ENCODE results near the gene SSBP3.
"Not testable (repeated sequence)": the region's sequence is repeated elsewhere in the genome, so short reads cannot be mapped to it uniquely, and the experiment has no call there.

SSBP3 gene

DNA sequence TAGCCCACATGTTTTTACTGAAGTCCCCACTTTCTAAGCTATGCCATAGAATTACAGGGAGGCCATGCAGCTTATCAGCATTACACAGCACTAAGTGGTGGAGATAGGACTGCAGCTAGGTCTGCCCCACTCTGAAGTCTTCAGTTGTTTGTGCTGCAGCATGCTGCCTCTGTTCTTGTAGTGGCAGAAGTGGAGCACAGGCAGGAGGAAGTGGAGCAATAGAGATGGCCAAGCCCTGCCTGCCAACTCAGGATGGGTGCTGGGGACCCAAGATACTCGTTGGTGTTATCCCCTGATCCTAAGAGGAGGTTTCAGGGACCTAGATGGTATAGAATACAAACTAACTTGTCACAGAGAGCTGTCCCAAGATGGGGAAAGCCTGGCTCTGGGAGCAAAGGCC, 193.3 kb downstream of the SSBP3 start:
- H3K4me1 ChIP-seq (ENCODE audit: control insufficient read depth, insufficient read depth, low read depth, low read length): no peaks in the 10 kb centered on the region
- H2BK5ac ChIP-seq (ENCODE audit: low read depth, low read length, poor library complexity, severe bottlenecking): no peak overlapping the region
- no peak overlapping the region for H2BK12ac ChIP-seq (ENCODE audit: low read length in 2 of 2)
- no peak overlapping the region for H3K4me2 ChIP-seq (ENCODE audit: low read length, poor library complexity, severe bottlenecking)
- H3K9ac ChIP-seq (ENCODE audit: low read length): no peak overlapping the region
- H3K23ac ChIP-seq (ENCODE audit: low read length in 2 of 2): no peak overlapping the region
- no peak overlapping the region for H3K18ac ChIP-seq (ENCODE audit: low read depth in 1 of 2, low read length in 2 of 2)
- H3K27me3 ChIP-seq (ENCODE audit: control insufficient read depth in 1 of 2, insufficient read depth in 1 of 2, low read length in 2 of 2): no peaks in the 10 kb centered on the region
- H4K91ac ChIP-seq (ENCODE audit: low read length): no peak overlapping the region
- DNase-seq: no peak
- no peak overlapping the region for H2AFZ ChIP-seq (ENCODE audit: low read depth, low read length)
- H2BK120ac ChIP-seq (ENCODE audit: low read depth, low read length): no peak overlapping the region
- H3K79me1 ChIP-seq (replicated peaks; ENCODE audit: low read length, poor library complexity, severe bottlenecking): peaks cover 17% of the 10 kb centered on the region
- H3K14ac ChIP-seq (ENCODE audit: low read length in 2 of 2): no peak overlapping the region
- 94% methylated on average over 1 of the region's 1 CpG for WGBS
- no peak overlapping the region for H4K8ac ChIP-seq (ENCODE audit: low read length)
- H3K4ac ChIP-seq (ENCODE audit: low read depth in 1 of 2, low read length in 2 of 2): no peak overlapping the region
- no peak overlapping the region for H2BK15ac ChIP-seq (ENCODE audit: low read depth, poor library complexity, severe bottlenecking)
- no peak overlapping the region for H3K27ac ChIP-seq (ENCODE audit: low read length, poor library complexity, severe bottlenecking)
- peaks cover 83 to 95% of the 10 kb centered on the region in 2 experiments for H3K36me3 ChIP-seq (ENCODE audit: control insufficient read depth in 1 of 2, insufficient read depth in 2 of 2, low read depth in 1 of 2, low read length in 2 of 2)
- no peak overlapping the region for H2AK5ac ChIP-seq (ENCODE audit: low read length, severe bottlenecking)
- no peak overlapping the region for H3K4me3 ChIP-seq (ENCODE audit: insufficient read depth in 1 of 2, low read depth in 1 of 2, low read length in 2 of 2)
- no peaks in the 10 kb centered on the region for H3K9me3 ChIP-seq (ENCODE audit: control insufficient read depth, low read length)

- not testable (repeated sequence) for H3K23ac ChIP-seq (ENCODE audit: low read length in 2 of 2); H3K9me3 ChIP-seq (ENCODE audit: control insufficient read depth, low read length); H2BK120ac ChIP-seq (ENCODE audit: low read depth, low read length); H2BK5ac ChIP-seq (ENCODE audit: low read depth, low read length, poor library complexity, severe bottlenecking); H2AK5ac ChIP-seq (ENCODE audit: low read length, severe bottlenecking); H3K27me3 ChIP-seq (ENCODE audit: control insufficient read depth in 1 of 2, insufficient read depth in 1 of 2, low read length in 2 of 2); H3K4me1 ChIP-seq (ENCODE audit: control insufficient read depth, insufficient read depth, low read depth, low read length); H4K8ac ChIP-seq (ENCODE audit: low read length); H2BK15ac ChIP-seq (ENCODE audit: low read depth, poor library complexity, severe bottlenecking); H4K91ac ChIP-seq (ENCODE audit: low read length); DNase-seq; H3K4me3 ChIP-seq (ENCODE audit: insufficient read depth in 1 of 2, low read depth in 1 of 2, low read length in 2 of 2); H3K9ac ChIP-seq (ENCODE audit: low read length); H2AFZ ChIP-seq (ENCODE audit: low read depth, low read length); H3K4ac ChIP-seq (ENCODE audit: low read depth in 1 of 2, low read length in 2 of 2); H2BK12ac ChIP-seq (ENCODE audit: low read length in 2 of 2); H3K27ac ChIP-seq (ENCODE audit: low read length, poor library complexity, severe bottlenecking); H3K14ac ChIP-seq (ENCODE audit: low read length in 2 of 2); H3K18ac ChIP-seq (ENCODE audit: low read depth in 1 of 2, low read length in 2 of 2); H3K4me2 ChIP-seq (ENCODE audit: low read length, poor library complexity, severe bottlenecking)
- 85% methylated on average over 3 of the region's 4 CpGs for WGBS
- Histone ChIP-seq H3K36me3 (ENCODE audit: control insufficient read depth in 1 of 2, insufficient read depth in 2 of 2, low read depth in 1 of 2, low read length in 2 of 2) (peaks cover 50 to 85% of the 10 kb centered on the region in 2 experiments), H3K79me1 (replicated peaks; ENCODE audit: low read length, poor library complexity, severe bottlenecking) (peaks cover 21% of the 10 kb centered on the region)
Observed at GRCh38 chr1:54207896-54208295, 198.3 kb downstream of the SSBP3 start.

GRCh38 chr1:54207287-54207686, 198.9 kb downstream of the SSBP3 start:
- H2BK120ac ChIP-seq (ENCODE audit: low read depth, low read length): no peak overlapping the region
- H3K4me3 ChIP-seq (ENCODE audit: insufficient read depth in 1 of 2, low read depth in 1 of 2, low read length in 2 of 2): no peak overlapping the region
- no peak overlapping the region for H2BK5ac ChIP-seq (ENCODE audit: low read depth, low read length, poor library complexity, severe bottlenecking)
- no peak overlapping the region for H3K27ac ChIP-seq (ENCODE audit: low read length, poor library complexity, severe bottlenecking)
- H3K9me3 ChIP-seq (ENCODE audit: control insufficient read depth, low read length): no peaks in the 10 kb centered on the region
- no peak overlapping the region for H3K23ac ChIP-seq (ENCODE audit: low read length in 2 of 2)
- H2BK12ac ChIP-seq (ENCODE audit: low read length in 2 of 2): no peak overlapping the region
- H3K79me1 ChIP-seq (replicated peaks; ENCODE audit: low read length, poor library complexity, severe bottlenecking): peaks cover 22% of the 10 kb centered on the region
- H2AFZ ChIP-seq (ENCODE audit: low read depth, low read length): no peak overlapping the region
- peaks cover 44 to 85% of the 10 kb centered on the region in 2 experiments for H3K36me3 ChIP-seq (ENCODE audit: control insufficient read depth in 1 of 2, insufficient read depth in 2 of 2, low read depth in 1 of 2, low read length in 2 of 2)
- no peak overlapping the region for H3K9ac ChIP-seq (ENCODE audit: low read length)
- H4K8ac ChIP-seq (ENCODE audit: low read length): no peak overlapping the region
- DNase-seq: no peak
- H3K18ac ChIP-seq (ENCODE audit: low read depth in 1 of 2, low read length in 2 of 2): no peak overlapping the region
- H3K27me3 ChIP-seq (ENCODE audit: control insufficient read depth in 1 of 2, insufficient read depth in 1 of 2, low read length in 2 of 2): no peaks in the 10 kb centered on the region
- H3K4me1 ChIP-seq (ENCODE audit: control insufficient read depth, insufficient read depth, low read depth, low read length): no peaks in the 10 kb centered on the region
- H3K14ac ChIP-seq (ENCODE audit: low read length in 2 of 2): no peak overlapping the region
- no peak overlapping the region for H2BK15ac ChIP-seq (ENCODE audit: low read depth, poor library complexity, severe bottlenecking)
- H2AK5ac ChIP-seq (ENCODE audit: low read length, severe bottlenecking): no peak overlapping the region
- H3K4me2 ChIP-seq (ENCODE audit: low read length, poor library complexity, severe bottlenecking): no peak overlapping the region
- 100% methylated on average over 1 of the region's 1 CpG for WGBS
- no peak overlapping the region for H4K91ac ChIP-seq (ENCODE audit: low read length)
- no peak overlapping the region for H3K4ac ChIP-seq (ENCODE audit: low read depth in 1 of 2, low read length in 2 of 2)

GRCh38 chr1:54204199-54204598, 202.0 kb downstream of the SSBP3 start:
- H2BK120ac ChIP-seq (ENCODE audit: low read depth, low read length): no peak overlapping the region
- H2BK15ac ChIP-seq (ENCODE audit: low read depth, poor library complexity, severe bottlenecking): no peak overlapping the region
- no peak overlapping the region for H3K27ac ChIP-seq (ENCODE audit: low read length, poor library complexity, severe bottlenecking)
- DNase-seq: no peak
- H3K79me1 ChIP-seq (replicated peaks; ENCODE audit: low read length, poor library complexity, severe bottlenecking): peaks cover 26% of the 10 kb centered on the region
- H3K9ac ChIP-seq (ENCODE audit: low read length): no peak overlapping the region
- H4K91ac ChIP-seq (ENCODE audit: low read length): no peak overlapping the region
- no peak overlapping the region for H3K4ac ChIP-seq (ENCODE audit: low read depth in 1 of 2, low read length in 2 of 2)
- H2BK12ac ChIP-seq (ENCODE audit: low read length in 2 of 2): no peak overlapping the region
- H3K4me1 ChIP-seq (ENCODE audit: control insufficient read depth, insufficient read depth, low read depth, low read length): peaks cover 4% of the 10 kb centered on the region
- H4K8ac ChIP-seq (ENCODE audit: low read length): no peak overlapping the region
- H2BK5ac ChIP-seq (ENCODE audit: low read depth, low read length, poor library complexity, severe bottlenecking): no peak overlapping the region
- 85% methylated on average over 7 of the region's 7 CpGs for WGBS
- H3K9me3 ChIP-seq (ENCODE audit: control insufficient read depth, low read length): no peaks in the 10 kb centered on the region
- no peaks in the 10 kb centered on the region for H3K27me3 ChIP-seq (ENCODE audit: control insufficient read depth in 1 of 2, insufficient read depth in 1 of 2, low read length in 2 of 2)
- peaks cover 20 to 58% of the 10 kb centered on the region in 2 experiments for H3K36me3 ChIP-seq (ENCODE audit: control insufficient read depth in 1 of 2, insufficient read depth in 2 of 2, low read depth in 1 of 2, low read length in 2 of 2)
- H2AK5ac ChIP-seq (ENCODE audit: low read length, severe bottlenecking): no peak overlapping the region
- no peak overlapping the region for H3K23ac ChIP-seq (ENCODE audit: low read length in 2 of 2)
- no peak overlapping the region for H2AFZ ChIP-seq (ENCODE audit: low read depth, low read length)
- H3K18ac ChIP-seq (ENCODE audit: low read depth in 1 of 2, low read length in 2 of 2): no peak overlapping the region
- no peak overlapping the region for H3K4me2 ChIP-seq (ENCODE audit: low read length, poor library complexity, severe bottlenecking)
- no peak overlapping the region for H3K4me3 ChIP-seq (ENCODE audit: insufficient read depth in 1 of 2, low read depth in 1 of 2, low read length in 2 of 2)
- H3K14ac ChIP-seq (ENCODE audit: low read length in 2 of 2): no peak overlapping the region

Measured in mesenchymal stem cell (in vitro differentiated cells and primary cell).